ENCODE data around the gene CLDN9.

DNA sequence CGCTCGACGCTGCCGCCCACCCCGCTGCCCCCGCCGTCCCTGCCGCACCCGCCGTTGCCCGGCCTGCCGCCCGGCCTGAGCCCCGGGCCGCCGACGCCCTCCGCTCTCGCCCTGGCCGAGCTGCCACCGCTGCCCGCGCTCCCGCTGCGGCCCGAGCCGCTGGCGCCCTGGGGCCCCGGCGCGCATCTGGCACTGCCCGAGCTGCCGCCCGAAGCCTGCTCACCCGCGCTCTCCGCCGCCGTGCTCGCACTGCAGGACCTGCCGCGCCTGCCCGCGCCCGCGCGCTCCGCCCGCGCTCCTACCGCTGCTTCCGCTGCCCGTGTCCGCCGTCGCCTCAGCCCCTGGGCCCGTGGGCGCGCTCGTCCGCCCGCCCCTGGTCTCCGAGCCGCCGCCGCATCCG, 8.4 kb upstream of the CLDN9 start:
- no peak for TF ChIP-seq POLR2A (IDR thresholded peaks at IDR 0.05)
- TF ChIP-seq, protein P1, sequence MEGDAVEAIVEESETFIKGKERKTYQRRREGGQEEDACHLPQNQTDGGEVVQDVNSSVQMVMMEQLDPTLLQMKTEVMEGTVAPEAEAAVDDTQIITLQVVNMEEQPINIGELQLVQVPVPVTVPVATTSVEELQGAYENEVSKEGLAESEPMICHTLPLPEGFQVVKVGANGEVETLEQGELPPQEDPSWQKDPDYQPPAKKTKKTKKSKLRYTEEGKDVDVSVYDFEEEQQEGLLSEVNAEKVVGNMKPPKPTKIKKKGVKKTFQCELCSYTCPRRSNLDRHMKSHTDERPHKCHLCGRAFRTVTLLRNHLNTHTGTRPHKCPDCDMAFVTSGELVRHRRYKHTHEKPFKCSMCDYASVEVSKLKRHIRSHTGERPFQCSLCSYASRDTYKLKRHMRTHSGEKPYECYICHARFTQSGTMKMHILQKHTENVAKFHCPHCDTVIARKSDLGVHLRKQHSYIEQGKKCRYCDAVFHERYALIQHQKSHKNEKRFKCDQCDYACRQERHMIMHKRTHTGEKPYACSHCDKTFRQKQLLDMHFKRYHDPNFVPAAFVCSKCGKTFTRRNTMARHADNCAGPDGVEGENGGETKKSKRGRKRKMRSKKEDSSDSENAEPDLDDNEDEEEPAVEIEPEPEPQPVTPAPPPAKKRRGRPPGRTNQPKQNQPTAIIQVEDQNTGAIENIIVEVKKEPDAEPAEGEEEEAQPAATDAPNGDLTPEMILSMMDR (IDR thresholded peaks at IDR 0.05 in 8 of 11, conservative IDR thresholded peaks at IDR 0.05 in 3 of 11) = no peak
- TF ChIP-seq POLR2AphosphoS5 (IDR thresholded peaks at IDR 0.05) = no peak

Measured in spleen (tissue), 7 donors.